ENCODE results near the gene DACH1. TPM values are rescaled to one million over a fixed set of nuclear protein-coding genes. Genes with fewer than 3 reads are reported as not detected.

DACH1 gene
- total RNA-seq, 1 experiment from 2014 or later, result not detected

GRCh38 chr13:71772361-71772760 lies 94.6 kb downstream of the DACH1 start:
- H2AFZ ChIP-seq (ENCODE audit: low read length), result no peak overlapping the region
- H3K79me2 ChIP-seq (ENCODE audit: low read length), result no peaks in the 10 kb centered on the region
- BruUV-seq (replicated peaks), result no TSS peak
- H3K4me1 ChIP-seq (ENCODE audit: insufficient read depth, low read length), result no peaks in the 10 kb centered on the region
- H3F3A ChIP-seq (ENCODE audit: low read length, unreplicated experiment), result no peaks in the 10 kb centered on the region
- TF ChIP-seq CTCF (conservative IDR thresholded peaks at IDR 0.05; ENCODE audit: low read depth, low read length), result no peak
- TF ChIP-seq EZH2phosphoT487 (IDR thresholded peaks at IDR 0.05; ENCODE audit: borderline replicate concordance, low read length), result no peak
- no peak for TF ChIP-seq EZH2 (IDR thresholded peaks at IDR 0.05; ENCODE audit: low read length, unreplicated experiment)
- H3K9ac ChIP-seq (ENCODE audit: low read length), result no peak overlapping the region
- DNase-seq, result no peak
- CTCF ChIA-PET, result no interaction called here
- POLR2A ChIA-PET (ENCODE audit: unreplicated experiment), result no interaction called here
- H4K20me1 ChIP-seq (ENCODE audit: low read length), result no peaks in the 10 kb centered on the region
- no peaks in the 10 kb centered on the region for H3K36me3 ChIP-seq (ENCODE audit: low read depth, low read length)
- no peaks in the 10 kb centered on the region for H3K9me2 ChIP-seq (replicated peaks; ENCODE audit: low read length)
- no peak for ATAC-seq
- H3K27ac ChIP-seq (ENCODE audit: low read length), result no peak overlapping the region
- no peaks in the 10 kb centered on the region for H3K27me3 ChIP-seq (ENCODE audit: low read length)
- no peaks in the 10 kb centered on the region for H3K9me3 ChIP-seq (ENCODE audit: low read length)
- intact Hi-C loops (cut with micrococcal nuclease), result no loop called here
- H3K4me2 ChIP-seq (ENCODE audit: low read length), result no peak overlapping the region
- H3K4me3 ChIP-seq (ENCODE audit: low read length), result no peak overlapping the region

GRCh38 chr13:71771144-71771543 lies 95.9 kb downstream of the DACH1 start:
- Histone ChIP-seq H3K9me3 (ENCODE audit: low read length) (no peaks in the 10 kb centered on the region), H3K9ac (ENCODE audit: low read length) (no peak overlapping the region), H3K36me3 (ENCODE audit: low read depth, low read length) (no peaks in the 10 kb centered on the region), H3F3A (ENCODE audit: low read length, unreplicated experiment) (no peaks in the 10 kb centered on the region), H3K27me3 (ENCODE audit: low read length) (no peaks in the 10 kb centered on the region), H3K79me2 (ENCODE audit: low read length) (no peaks in the 10 kb centered on the region), H3K9me2 (replicated peaks; ENCODE audit: low read length) (no peaks in the 10 kb centered on the region), H3K27ac (ENCODE audit: low read length) (no peak overlapping the region), H3K4me1 (ENCODE audit: insufficient read depth, low read length) (no peaks in the 10 kb centered on the region), H4K20me1 (ENCODE audit: low read length) (no peaks in the 10 kb centered on the region), H3K4me2 (ENCODE audit: low read length) (no peak overlapping the region), H3K4me3 (ENCODE audit: low read length) (no peak overlapping the region), H2AFZ (ENCODE audit: low read length) (no peak overlapping the region)
- DNase-seq, result no peak
- intact Hi-C loops (cut with micrococcal nuclease), result no loop called here
- BruUV-seq (replicated peaks), result no TSS peak
- no peak for ATAC-seq
- TF ChIP-seq CTCF (conservative IDR thresholded peaks at IDR 0.05; ENCODE audit: low read depth, low read length) (no peak), EZH2 (IDR thresholded peaks at IDR 0.05; ENCODE audit: low read length, unreplicated experiment) (no peak), EZH2phosphoT487 (IDR thresholded peaks at IDR 0.05; ENCODE audit: borderline replicate concordance, low read length) (no peak)
- POLR2A ChIA-PET (ENCODE audit: unreplicated experiment), result no interaction called here
- CTCF ChIA-PET, result no interaction called here

- Histone ChIP-seq H3K9ac (ENCODE audit: low read length) (no peak overlapping the region), H3K9me3 (ENCODE audit: low read length) (no peaks in the 10 kb centered on the region), H3F3A (ENCODE audit: low read length, unreplicated experiment) (no peaks in the 10 kb centered on the region), H3K79me2 (ENCODE audit: low read length) (no peaks in the 10 kb centered on the region), H3K4me2 (ENCODE audit: low read length) (no peak overlapping the region), H3K4me3 (ENCODE audit: low read length) (no peak overlapping the region), H2AFZ (ENCODE audit: low read length) (no peak overlapping the region), H3K27me3 (ENCODE audit: low read length) (no peaks in the 10 kb centered on the region), H4K20me1 (ENCODE audit: low read length) (no peaks in the 10 kb centered on the region), H3K9me2 (replicated peaks; ENCODE audit: low read length) (no peaks in the 10 kb centered on the region), H3K4me1 (ENCODE audit: insufficient read depth, low read length) (no peaks in the 10 kb centered on the region), H3K36me3 (ENCODE audit: low read depth, low read length) (no peaks in the 10 kb centered on the region), H3K27ac (ENCODE audit: low read length) (no peak overlapping the region)
- intact Hi-C loops (cut with micrococcal nuclease), result no loop called here
- CTCF ChIA-PET, result no interaction called here
- BruUV-seq (replicated peaks), result no TSS peak
- POLR2A ChIA-PET (ENCODE audit: unreplicated experiment), result no interaction called here
- no peak for TF ChIP-seq EZH2 (IDR thresholded peaks at IDR 0.05; ENCODE audit: low read length, unreplicated experiment)
- no peak for TF ChIP-seq CTCF (conservative IDR thresholded peaks at IDR 0.05; ENCODE audit: low read depth, low read length)
- TF ChIP-seq EZH2phosphoT487 (IDR thresholded peaks at IDR 0.05; ENCODE audit: borderline replicate concordance, low read length), result no peak
- ATAC-seq, result no peak
- no peak for DNase-seq
These were observed 96.3 kb downstream of the DACH1 start for GRCh38 chr13:71770710-71771109.

All from PC-3 (cell line).